Activated T-cell treated with anti-CD3 and anti-CD28 coated beads for 1 hour (primary cell): ENCODE measurements around the gene AK1.

ENCODE experiments used
- DNase-seq: peaks from one replicate; pipeline ENCODE4 v3.0.0-alpha.2; 2020; ENCODE audit warnings: low read depth

Gene AK1

GRCh38 chr9:127877566-127877998 is at the start of gene AK1:
Gene AK1, minus strand, starts transcription at chr9:127877675. Its CDS starts 3,058 bp downstream, at chr9:127874617.
- DNase-seq = no peak

GRCh38 chr9:127926906-127927200 is 49.4 kb upstream of the AK1 start:
- no peak for DNase-seq

DNA sequence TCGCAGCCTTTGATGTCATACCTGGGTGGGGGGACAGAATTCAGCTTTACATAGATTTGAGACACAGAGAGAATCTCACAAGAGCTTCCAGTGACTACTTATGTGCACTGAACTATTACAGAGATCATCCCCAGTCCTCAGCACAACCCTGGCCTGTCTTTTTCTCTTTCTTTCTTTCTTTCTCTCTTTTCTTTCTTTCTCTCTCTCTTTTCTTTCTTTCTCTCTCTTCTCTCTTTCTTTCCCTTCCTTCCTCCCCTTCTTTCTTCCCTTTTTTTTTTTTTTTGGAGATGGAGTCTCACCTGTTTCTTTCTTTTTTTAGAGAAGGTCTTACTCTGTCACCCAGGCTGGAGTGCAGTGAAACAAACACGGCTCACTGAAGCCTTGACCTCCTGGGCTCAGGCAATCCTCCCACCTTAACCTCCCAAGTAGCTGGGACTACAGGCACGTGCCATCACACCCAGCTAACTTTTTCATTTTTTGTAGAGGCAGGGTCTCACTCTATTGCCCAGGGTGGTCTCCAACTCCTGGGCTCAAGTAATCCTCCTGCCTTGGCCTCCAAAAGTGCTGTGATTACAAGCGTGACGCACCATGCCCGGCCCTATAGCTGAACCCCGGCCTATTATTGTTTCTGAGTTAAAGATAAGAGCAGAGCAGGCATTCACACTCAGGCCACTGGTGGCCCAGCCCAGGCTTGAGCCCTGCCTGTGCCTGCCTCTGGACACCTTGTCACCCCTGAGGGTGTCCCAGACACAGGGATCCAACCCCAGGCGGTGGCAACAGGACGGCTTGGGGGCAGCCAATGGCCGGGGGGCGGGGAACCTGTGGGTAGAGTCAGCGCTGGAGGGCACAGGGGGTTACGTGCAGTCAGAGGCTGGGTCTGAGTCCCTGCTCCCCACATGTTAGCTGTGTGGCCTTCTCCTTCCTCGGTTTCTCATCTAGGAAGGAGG is 48.8 kb upstream of the AK1 start:
- DNase-seq = no peak

- DNase-seq = no peak
Measured at GRCh38 chr9:127924736-127925444, 47.4 kb upstream of the AK1 start.

DNA sequence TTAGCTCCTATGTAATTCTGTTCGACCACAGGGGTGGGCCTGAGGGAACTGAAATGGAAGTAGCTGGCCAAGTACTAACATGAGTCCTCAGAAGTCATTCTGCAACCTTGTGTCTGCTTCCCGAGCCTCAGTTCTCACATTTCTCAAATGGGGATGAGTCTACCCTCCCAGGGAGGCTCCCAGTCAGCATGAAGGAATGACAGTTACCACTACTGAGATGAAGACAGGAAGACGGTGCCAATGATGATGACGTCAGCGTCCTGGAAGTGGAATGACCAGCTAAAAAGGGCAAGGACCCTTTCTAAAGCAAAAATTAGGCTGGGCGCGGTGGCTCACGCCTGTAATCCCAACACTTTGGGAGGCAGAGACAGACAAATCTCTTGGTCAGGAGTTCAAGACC is 46.3 kb upstream of the AK1 start:
- DNase-seq = no peak

GRCh38 chr9:127923046-127923445 is 45.6 kb upstream of the AK1 start:
- no peak for DNase-seq

- peak; percentile 79 for DNase-seq
Measured at GRCh38 chr9:127921557-127922120, 44.2 kb upstream of the AK1 start.

GRCh38 chr9:127920794-127921193 is 43.3 kb upstream of the AK1 start:
- no peak for DNase-seq

DNA sequence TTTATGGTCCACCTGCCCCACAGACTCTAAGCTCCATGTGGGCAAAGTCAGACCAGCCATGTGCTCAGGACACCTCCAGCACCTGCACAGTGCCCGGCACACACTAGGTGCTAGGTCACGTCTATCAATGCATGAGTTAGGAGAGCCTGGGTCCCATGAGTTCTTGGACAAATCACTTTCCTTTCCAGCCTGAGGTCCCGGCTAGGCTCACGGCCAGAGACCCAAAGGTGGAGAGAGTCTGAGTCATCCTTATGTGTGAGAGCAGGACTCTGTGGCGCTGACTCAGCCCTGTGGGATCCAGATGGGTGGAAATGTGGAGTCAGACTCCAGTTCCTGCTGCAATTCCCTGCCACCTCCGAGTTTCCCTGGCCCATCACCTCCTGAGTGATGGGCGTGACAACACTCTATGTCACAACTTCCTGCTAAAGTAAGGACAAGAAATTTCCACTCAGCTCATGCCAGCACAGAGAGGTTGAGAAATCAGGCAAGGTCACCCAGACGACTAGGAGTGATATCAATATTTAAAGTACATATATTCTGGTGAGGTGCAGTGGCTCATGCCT is 41.9 kb upstream of the AK1 start:
- DNase-seq = no peak

GRCh38 chr9:127918183-127919107 is 41.0 kb upstream of the AK1 start:
- no peak for DNase-seq

GRCh38 chr9:127917603-127918002 is 40.1 kb upstream of the AK1 start:
- no peak for DNase-seq

- peak; percentile 94 for DNase-seq
Measured at GRCh38 chr9:127916720-127917581, 39.5 kb upstream of the AK1 start, which contains the start of gene ST6GALNAC4. Gene ST6GALNAC4, minus strand, starts transcription at chr9:127917041. Its CDS starts 622 bp downstream, at chr9:127916419.

DNA sequence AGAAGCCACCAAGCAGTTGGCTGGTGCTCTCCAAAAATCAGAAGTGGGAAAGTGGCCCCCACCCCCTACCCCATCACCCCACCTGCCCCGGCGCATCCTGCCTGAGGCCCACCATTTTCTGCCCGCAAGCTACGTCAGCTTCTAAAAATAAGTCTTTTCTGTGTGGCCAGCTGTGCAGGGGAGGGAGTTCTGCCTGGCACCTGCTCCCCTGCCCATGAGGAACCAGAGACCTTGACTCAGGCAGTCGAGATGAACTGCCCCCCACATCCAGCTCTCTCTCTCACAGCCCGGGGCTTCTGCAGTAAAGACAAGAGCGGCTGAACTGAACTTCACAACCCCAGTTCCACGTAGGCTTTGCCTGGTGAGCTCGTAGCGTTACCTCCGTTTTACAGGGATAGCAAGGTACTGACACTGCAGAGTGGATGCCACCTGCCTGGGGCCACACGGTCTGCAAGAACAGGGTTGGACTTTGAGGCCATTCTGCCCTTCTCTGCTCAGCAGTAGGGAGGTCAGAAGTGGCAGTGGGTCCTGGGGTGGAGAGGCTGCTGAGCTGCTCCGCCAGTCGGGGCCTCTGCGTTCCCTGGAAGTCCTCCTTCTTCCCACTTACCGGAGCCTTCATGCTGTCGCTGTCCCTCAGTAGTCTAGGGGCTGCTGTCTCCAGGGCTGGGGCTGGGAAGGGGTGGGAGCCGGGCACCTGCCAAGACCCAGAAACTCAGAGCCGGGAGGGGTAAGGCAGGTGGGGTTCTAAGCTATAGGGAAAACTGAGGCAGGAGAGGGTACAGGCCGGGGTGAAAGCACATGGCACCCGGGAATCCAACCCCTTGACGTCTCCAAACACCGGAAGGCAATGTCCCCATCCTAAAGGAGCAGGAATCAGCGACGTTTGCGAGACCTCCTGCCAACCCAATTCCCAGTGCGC is 38.6 kb upstream of the AK1 start:
- no peak for DNase-seq

GRCh38 chr9:127915325-127915752 is 37.9 kb upstream of the AK1 start:
- DNase-seq = no peak

DNA sequence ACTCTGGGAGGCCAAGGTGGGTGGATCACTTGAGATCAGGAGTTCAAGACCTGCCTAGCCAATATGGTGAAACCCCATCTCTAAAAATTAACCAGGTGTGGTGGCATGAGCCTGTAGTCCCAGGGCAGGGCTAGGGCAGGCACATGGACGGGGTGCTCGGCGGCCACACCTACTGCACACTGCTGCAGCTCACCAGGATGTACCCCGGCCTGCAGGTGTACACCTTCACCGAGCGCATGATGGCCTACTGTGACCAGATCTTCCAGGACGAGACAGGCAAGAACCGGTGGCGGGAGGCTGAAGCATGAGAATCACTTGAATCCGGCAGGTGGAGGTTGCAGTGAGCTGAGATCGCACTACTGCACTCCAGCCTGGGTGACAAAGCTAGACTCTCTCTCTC is 36.2 kb upstream of the AK1 start:
- no peak for DNase-seq

GRCh38 chr9:127912882-127913281 is 35.4 kb upstream of the AK1 start:
- DNase-seq = no peak

DNA sequence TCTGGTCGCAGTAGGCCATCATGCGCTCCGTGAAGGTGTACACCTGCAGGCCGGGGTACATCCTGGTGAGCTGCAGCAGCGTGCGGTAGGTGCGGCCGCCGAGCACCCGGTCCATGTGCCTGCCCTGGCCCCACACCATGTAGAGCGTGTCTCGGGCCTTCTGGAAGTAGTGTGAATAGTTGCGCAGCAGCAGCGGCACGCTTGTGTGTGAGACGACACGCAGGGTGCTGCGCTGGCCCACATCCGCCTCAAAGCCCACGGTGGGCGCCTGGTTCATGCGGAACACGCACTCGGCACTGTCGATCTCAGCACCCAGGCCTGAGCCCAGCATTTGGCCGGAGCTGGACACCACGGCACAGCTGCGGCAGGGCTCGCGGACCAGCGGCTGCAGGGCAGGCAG is 34.8 kb upstream of the AK1 start:
- no peak for DNase-seq

DNA sequence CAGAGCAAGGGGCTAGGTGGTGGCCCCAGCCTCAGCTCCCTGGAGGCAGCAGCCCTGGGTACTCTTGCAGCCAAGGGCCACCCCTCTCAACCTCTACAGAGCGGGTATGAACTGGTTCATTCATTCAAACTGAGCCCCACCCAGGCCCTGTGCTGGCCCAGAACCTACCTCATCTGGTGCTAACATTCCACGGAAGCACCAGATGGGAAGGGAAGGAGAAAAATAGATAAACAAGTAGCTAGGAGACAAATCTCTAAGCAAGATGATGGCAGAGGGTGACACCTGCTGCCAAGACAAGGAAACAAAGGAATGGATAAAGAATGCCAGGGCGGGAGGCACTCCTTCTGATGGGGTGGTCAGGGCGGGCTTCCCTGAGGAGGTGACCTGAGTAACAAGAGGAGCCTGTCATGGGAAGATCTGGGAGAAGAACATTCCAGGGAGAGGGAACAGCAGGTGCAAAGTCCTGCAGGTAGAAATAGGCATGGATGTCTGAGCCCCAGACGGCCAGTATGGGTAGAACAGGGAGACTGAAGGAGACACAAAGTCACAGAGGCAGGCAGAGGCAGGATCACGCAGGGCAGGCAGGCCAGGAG is 33.2 kb upstream of the AK1 start:
- no peak for DNase-seq

- DNase-seq = no peak
Measured at GRCh38 chr9:127909839-127910273, 32.4 kb upstream of the AK1 start.
